A549 (cell line): Measurements from ENCODE around the gene GIMD1.

Source experiments
- JUN ChIP-seq, 2 experiments: fragments of >200 bp; sonication (Bioruptor Twin); formaldehyde crosslinking; IDR thresholded peaks; 2 replicates in 1 of 2; 3 replicates in 1 of 2; pipeline ENCODE4 v1.6.1; 2016 to 2017
- ZNF302 ChIP-seq: fragments of 250-450 bp; sonication (Bioruptor Pico); IDR thresholded peaks from 2 replicates; pipeline ENCODE4 v1.9.0; 2021; ENCODE audit warnings: inconsistent platforms, mild to moderate bottlenecking, moderate library complexity
- TF ChIP-seq, protein P1 (sequence below): fragments of 200-600 bp; sonication (generic); IDR thresholded peaks from 2 replicates; pipeline ENCODE4 v1.6.1; 2016; ENCODE audit warnings: antibody characterized with exemption, mild to moderate bottlenecking, moderate library complexity
- TF ChIP-seq, protein P2 (sequence below): fragments of >200 bp; sonication (Bioruptor Twin); formaldehyde crosslinking; IDR thresholded peaks from 3 replicates; pipeline ENCODE4 v1.5.1; 2016
- TF ChIP-seq, protein P3 (sequence below): IDR thresholded peaks from 2 replicates; pipeline ENCODE4 v1.6.1; 2012; ENCODE audit warnings: low read depth, borderline replicate concordance

DNA sequence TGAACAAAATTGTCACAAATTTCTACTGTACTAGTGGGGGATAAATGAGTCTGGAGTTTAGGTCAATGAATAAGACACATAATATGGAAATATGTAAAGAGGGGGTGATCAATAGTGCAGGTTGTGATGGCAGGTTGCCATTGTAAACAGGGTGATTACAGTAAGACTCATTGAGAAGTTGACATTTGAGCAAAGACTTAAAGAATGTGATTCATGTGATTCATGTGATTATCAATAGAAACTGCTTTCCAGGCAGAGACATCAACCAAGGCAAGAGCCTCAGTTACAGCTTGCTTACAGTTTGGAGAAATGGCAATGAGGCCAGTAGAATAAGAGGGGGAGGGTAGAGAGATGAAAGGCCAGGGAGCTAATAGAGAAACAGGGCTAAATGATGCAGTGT is 45.8 kb upstream of the GIMD1 start:
- TF ChIP-seq, protein P1, sequence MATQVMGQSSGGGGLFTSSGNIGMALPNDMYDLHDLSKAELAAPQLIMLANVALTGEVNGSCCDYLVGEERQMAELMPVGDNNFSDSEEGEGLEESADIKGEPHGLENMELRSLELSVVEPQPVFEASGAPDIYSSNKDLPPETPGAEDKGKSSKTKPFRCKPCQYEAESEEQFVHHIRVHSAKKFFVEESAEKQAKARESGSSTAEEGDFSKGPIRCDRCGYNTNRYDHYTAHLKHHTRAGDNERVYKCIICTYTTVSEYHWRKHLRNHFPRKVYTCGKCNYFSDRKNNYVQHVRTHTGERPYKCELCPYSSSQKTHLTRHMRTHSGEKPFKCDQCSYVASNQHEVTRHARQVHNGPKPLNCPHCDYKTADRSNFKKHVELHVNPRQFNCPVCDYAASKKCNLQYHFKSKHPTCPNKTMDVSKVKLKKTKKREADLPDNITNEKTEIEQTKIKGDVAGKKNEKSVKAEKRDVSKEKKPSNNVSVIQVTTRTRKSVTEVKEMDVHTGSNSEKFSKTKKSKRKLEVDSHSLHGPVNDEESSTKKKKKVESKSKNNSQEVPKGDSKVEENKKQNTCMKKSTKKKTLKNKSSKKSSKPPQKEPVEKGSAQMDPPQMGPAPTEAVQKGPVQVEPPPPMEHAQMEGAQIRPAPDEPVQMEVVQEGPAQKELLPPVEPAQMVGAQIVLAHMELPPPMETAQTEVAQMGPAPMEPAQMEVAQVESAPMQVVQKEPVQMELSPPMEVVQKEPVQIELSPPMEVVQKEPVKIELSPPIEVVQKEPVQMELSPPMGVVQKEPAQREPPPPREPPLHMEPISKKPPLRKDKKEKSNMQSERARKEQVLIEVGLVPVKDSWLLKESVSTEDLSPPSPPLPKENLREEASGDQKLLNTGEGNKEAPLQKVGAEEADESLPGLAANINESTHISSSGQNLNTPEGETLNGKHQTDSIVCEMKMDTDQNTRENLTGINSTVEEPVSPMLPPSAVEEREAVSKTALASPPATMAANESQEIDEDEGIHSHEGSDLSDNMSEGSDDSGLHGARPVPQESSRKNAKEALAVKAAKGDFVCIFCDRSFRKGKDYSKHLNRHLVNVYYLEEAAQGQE, result no peak
- TF ChIP-seq, protein P2, sequence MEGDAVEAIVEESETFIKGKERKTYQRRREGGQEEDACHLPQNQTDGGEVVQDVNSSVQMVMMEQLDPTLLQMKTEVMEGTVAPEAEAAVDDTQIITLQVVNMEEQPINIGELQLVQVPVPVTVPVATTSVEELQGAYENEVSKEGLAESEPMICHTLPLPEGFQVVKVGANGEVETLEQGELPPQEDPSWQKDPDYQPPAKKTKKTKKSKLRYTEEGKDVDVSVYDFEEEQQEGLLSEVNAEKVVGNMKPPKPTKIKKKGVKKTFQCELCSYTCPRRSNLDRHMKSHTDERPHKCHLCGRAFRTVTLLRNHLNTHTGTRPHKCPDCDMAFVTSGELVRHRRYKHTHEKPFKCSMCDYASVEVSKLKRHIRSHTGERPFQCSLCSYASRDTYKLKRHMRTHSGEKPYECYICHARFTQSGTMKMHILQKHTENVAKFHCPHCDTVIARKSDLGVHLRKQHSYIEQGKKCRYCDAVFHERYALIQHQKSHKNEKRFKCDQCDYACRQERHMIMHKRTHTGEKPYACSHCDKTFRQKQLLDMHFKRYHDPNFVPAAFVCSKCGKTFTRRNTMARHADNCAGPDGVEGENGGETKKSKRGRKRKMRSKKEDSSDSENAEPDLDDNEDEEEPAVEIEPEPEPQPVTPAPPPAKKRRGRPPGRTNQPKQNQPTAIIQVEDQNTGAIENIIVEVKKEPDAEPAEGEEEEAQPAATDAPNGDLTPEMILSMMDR, result no peak
- TF ChIP-seq, protein P3, sequence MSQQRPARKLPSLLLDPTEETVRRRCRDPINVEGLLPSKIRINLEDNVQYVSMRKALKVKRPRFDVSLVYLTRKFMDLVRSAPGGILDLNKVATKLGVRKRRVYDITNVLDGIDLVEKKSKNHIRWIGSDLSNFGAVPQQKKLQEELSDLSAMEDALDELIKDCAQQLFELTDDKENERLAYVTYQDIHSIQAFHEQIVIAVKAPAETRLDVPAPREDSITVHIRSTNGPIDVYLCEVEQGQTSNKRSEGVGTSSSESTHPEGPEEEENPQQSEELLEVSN, result no peak
- TF ChIP-seq ZNF302 (CRISPR knock-in tag) (no peak), JUN (IDR thresholded peaks at IDR 0.05) (no peak)
